Medulla oblongata (tissue), 1 donor: ENCODE measurements around the gene AMOTL2.

Source experiments
- DNase-seq: peaks from one replicate; pipeline ENCODE4 v3.0.0-alpha.2; 2015; ENCODE audit errors: extremely low spot score

AMOTL2 gene

DNA sequence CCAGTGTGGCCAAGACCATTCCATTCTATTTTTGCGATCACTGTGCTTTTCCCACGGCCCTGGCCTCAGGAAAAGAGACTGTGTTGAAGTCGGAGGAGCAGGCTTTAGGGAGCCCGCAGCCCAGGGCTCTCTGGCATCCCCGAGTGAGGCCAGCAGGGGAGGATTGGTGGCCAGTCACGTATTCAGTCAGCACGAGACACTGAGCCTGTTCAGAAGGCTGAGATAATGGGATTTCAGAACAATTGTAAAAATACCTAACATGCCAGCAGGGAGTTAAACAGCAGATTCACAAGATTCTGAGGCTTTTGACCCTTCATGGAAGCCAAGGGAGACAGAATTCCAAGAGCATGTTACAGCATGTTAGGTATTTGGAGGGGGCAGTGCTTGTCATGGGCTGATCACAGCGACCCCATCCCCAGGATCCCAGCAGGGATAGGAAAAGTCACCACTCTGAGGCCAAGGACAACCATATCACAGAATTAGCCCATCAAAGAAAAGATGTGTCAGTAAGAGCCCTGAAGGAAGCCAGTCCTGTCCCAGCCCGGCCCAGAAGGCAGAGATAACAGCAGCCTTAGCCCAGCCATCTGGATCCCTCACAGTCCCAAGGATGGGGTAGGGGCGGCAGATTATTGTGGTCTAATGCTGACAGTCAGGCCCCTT, 40.6 kb downstream of the AMOTL2 start:
- DNase-seq, result no peak

DNA sequence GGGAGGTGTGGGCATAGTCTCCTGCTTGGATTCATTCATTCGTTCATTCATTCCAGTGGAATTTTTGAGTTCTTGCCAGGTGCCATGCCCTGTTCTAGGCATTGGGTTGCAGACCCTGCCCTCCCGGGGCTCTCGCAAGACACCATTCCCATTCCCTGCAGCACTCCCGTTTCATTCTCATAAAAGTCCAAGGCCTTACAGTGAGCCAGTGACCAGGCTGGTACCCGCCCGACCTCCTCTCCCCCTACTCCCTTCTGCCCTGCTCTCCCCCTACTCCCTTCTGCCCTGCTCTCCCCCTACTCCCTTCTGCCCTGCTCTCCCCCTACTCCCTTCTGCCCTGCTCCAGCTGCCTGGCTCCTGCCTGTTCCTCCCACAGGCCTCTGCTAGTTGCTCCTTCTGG, 41.9 kb downstream of the AMOTL2 start:
- DNase-seq, result no peak

DNA sequence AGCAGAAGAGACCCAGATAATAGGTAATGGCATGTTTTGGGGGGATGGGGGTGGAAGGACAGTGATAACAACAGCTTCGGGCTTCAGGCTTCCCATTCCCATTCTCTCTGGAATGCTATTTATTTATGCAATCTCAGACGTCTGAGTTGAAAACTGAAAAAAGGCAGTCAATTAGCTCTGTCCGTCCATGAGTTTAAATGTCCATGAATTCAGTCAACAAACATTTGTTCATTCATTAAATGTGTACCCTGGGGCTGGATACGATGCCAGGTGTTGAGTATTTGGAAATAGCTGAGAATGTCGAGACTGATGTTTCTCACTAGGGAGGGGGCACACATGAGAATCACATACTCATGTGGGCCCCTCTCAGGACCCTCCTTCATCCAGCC, 42.4 kb downstream of the AMOTL2 start:
- DNase-seq, result no peak

DNA sequence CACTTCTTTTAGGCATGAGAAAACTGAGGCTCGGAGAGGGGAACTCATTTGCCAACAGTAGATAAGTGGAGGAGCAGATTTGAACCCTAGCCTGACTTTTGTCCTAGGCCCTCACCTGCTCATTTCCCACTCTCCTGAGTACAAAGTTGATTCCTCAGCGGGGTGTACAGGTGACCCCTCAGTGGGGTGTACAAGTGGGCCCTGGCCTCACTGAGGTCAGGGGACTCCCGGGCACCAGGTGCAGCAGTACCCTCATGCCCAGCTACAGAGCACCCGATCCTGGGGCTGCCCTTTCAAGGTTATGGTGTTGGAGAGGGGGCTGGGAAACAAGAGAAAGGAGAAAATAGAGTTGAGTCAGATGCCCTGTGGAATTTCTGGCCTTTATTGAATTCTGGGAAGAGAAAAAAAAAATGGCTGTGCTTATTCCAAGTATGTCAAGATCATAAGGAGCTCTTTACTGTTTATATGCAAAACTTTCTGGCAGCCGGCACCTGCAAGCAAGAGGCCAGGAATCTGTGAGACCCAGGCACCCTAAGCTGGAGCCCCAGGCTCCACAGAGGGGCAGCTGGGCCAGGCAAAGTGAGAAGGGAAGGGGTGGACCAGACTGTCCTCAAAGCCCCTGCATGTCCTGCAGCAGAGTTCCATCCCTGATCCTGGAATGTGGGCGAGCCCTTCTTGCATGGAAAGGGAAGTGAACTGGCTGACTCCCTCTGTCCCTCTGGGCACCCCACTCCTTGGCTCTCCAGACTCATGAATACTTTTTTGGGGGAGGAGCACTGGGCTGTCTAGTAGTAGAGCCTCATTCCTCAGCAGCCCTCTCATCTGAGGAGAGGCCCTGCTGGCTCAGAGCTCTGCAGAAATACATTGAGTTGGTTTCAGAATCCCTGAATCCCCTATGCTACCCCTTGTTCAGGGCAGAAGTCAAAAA, 43.1 kb downstream of the AMOTL2 start:
- DNase-seq, result no peak

DNA sequence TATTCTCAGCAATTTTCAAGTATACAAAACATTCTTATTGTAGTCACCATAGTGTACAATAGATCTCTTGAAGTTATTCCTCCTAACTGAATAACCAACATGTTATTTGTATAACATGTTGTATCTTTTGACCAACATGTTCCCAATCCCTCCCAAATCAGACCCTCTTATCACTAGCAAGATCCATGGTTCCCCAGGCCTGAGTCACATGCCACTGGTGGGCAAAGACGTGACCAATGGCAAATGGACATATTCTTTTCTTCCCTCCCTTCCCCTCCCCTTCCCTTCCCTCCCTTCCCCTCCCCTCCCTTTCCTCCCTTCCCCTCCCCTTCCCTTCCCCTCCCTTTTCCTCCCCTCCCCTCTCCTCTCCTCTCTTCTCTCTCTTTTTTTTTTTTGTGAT, 45.4 kb downstream of the AMOTL2 start:
- DNase-seq, result no peak

DNA sequence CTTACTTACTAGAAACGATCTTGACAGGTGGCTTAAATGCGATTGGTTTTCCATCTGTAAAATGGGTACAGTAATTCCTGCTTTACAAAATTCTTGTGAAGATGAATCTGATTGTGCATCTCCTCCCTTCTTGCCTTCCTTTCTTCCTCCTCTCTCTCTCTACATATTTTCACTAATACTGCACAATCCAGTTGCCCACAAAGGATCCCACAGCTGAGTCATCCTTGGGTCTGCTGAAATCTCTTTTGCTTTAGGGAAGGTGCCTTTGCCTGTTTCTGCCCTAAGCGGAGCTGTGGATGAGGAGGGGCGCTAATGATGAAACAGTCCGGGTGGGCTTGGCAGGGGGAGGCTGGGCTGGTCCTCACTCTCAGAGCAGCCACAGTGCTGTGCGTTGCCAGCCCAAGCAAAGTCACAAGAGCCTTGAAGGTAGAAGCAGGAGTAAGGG, 46.1 kb downstream of the AMOTL2 start:
- no peak for DNase-seq

DNA sequence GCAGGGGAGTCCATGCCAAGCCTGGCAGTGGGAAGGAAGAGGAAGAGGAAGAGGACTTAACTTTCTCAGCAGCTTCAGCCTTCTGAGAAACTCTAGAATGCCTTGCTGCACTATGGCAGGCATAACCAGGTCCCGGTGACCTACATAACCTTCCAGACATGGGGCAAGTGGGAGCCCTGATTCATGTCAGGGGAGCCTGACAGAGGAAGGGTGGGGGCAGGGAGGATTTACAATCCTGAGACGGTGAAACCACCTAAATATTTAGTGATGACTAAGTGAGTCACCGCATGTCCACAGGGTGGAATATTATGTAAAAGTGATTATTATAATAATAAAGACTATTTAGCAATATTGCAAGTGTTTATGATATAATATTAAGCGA, 46.7 kb downstream of the AMOTL2 start:
- no peak for DNase-seq

DNA sequence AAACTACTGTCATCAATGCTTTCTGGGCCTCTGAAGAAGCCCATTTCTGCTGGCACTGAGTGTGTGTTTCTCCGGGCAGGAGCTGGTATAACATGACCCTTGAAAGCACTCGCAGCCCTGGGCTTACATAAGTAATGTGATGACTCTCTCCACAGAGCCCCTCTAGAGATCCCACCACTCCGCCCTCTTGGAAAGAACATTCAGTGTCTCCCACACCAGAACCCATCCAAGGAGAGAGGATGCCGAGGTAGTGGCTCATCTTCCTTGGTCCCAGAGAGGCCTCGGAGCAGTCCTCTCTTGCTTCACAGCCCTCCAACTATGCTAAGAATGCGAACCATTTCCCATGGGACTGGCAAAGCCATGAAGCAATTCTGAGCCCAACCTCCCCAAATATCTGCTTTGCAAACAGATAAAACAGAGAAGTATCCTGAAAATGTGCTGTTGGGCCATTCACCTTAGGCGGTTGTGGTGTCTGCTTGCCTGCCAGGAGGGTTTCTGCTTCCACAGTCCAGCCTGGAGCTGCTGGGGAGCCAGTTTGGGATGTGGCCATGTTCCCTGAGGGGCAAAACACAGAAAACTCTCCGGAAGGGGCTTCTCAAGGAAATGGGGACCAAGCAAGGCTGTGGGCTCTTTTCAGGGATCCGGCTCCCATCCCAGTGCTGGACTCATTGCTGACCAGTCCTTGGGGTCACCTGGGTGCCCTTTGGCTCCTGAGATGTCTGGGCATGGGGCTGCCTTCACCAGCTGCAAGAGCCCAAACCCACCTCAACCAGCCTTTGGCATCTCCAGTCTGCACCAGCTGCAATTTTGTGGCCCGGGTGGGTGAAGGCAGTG, 47.3 kb downstream of the AMOTL2 start:
- no peak for DNase-seq

DNA sequence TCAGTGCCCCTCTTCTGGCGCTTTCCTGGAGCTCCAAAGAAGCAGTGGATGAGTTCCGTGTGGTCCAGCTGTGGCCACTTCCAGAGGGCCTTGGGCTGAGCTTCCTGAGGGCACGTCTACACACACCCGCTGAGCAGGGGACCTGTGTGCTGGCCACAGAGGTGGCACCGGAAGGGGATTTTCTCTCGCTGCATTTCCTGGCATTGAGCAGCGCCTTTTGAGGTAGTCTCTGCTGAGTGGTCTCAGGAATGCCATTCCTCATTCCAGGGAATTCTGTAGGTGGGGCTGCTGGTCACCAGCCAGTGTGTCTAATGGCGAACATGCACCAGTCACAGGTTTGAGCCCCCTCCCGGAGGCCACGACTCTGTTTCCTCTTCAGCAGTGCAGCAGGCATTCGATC, 48.1 kb downstream of the AMOTL2 start:
- DNase-seq, result no peak

DNA sequence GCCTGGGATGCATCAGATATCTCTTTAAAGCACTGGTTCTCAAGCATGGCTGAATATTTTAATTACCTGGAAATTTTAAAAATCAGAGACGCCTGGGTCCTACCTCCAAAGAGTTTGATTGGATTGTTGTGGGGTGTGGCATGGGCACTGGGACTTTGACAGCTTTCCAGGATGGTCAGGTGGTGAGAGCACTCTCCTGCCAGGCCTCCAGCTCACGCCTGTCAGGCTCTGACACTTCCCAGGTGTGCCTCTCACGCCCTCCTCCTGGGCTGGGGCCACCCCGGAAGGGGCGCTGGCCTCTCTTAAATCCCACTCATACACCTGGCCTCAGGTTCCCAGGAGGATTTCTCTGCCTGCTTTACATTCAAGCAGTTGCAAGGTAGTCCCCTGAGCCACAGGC, 48.5 kb downstream of the AMOTL2 start:
- no peak for DNase-seq

DNA sequence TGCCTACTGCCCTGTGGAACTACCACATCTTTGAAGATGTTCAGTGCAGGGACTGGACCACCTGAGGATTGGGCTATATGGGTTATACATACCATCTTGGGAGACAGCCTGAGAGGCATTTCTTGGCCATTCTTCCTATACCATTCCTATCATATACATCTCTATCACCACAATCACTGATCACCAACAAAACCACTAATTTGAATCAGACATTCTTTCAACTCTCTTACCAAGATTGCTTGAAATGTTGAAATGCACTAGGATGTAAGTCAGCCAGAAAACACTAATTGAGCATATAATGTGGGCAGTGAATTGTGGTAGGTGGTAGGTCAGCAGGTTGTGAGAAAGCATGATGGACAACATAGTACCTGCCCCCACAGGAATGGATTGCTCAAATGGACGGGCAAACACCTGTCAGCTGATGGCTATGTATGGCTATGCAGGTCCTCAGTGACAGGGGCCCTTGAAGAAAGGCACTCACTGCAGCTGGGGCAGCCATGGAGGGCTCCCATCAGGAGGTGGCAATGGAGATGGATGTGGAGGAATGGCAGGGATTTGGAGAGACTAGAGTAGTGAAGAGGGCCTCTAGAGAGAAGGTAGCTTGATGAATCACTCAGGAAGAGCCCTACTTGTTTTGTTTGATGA, 49.1 kb downstream of the AMOTL2 start:
- DNase-seq, result no peak

DNA sequence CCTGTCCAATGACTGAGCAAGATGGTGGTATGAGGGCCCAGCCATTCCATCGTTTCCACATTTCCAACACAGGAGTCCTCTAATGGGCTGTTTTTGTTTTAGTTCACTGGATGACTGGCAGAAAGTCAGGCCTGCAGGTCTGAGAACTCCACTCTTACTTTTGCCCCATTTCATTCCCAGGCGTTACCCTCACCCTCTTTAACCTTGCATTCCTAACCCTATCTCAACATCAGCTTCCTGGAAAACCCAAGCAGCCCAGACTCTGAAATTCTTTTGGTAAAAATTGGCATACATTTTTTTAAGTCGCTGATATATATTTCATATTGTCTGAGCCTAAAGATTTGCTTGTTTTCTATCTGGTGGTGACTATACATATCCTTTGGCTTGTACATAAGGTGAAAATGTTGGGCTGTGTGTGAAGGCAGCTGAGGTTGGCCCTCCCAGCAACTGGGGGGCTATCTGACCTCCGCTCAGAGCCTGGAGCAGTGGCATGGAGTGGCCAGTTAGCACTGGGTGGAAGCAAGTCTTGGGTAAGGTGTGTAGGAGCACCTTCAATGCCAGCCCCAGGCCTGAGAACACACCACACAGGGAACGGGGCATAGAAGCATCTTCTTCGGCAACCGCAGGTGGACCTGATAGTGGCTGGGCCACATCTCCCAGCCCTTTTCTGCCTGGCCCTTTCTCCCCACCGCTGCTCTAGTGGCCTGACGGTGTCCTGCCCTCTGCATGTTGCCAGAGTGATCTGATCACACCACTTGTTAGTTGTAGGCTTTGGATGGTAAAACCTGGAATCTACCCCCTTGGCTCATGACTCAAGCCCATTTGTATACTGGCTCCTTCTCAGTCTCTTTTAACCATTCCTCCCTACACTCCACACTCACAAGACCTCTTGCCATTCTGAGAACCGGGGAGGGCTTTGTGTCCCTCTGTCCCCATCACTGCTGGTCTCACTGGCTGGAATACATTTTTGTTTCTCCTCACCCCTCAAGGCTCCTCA, 50.0 kb downstream of the AMOTL2 start:
- DNase-seq, result no peak

DNA sequence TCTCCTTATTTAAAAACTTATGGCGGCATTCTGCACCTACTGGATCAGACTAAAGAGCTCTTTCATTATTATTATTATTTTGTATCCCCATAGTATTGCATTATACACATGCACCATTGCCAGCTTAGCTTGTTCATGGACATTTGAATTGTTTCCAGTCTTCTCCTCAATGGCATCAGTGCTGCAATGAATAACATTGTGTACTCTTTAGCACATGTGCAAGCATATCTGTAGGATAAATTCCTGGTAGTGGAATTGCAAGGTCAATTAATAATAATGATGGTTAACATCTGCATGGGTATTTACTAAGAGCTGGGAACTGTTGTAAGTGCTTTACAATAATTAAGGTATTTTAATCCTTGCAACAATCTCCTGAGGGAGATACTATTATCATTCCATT, 52.0 kb downstream of the AMOTL2 start:
- DNase-seq, result no peak

DNA sequence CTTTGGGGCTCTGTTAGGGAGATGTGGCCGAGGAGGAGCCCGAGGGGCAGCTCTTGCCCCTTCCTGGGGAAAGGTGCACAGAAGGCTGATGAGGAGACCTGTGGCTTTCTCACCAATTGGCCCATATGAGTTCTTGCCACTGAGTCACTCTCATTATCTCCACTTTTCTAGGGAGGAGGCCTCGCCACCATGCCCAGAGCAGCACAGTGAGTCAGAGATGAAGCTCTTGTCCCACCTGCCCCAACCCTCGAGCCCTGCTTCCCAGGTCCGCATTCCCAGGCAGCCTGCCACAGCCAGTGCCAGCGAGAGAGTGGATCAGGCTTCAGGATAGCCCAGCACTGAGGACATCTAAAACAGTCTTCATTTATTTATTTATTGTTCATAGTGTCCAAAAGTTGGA, 53.5 kb downstream of the AMOTL2 start:
- DNase-seq, result no peak

DNA sequence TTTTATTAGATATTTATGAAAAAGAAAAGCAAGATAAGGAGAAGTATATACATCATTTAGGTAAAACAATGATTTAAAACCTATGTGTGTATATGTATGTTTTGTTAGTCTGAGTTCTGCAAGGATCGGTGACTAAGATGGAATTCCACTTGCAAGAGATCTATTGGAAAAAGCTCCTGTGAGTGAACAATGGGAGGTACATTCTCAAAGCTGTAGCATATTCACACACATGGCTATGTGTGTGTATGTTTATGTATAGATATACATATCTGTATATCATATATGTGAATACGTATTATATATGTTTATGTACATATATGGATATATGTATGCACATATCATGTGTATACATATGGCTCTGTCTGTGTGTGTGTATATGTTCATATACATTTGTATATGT, 54.3 kb downstream of the AMOTL2 start:
- DNase-seq, result no peak

DNA sequence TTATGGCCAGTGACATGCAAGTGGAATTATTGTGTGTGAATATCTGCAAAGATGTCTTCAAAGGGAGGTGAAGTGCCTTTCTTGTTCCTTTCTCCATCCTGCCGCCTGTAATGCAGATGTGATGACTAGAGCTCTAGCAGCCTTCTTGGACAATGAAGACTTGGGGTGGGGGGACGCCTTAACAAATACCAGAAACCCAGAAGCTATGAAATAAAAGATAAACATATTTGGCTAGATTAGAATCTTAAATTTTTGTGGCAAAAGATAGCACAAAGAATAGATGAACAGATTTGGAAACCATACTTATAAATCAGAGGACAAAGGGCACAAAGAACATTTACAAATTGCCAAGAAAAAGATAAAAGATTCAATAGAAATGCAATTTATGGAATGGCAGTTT, 56.1 kb downstream of the AMOTL2 start:
- DNase-seq, result no peak

DNA sequence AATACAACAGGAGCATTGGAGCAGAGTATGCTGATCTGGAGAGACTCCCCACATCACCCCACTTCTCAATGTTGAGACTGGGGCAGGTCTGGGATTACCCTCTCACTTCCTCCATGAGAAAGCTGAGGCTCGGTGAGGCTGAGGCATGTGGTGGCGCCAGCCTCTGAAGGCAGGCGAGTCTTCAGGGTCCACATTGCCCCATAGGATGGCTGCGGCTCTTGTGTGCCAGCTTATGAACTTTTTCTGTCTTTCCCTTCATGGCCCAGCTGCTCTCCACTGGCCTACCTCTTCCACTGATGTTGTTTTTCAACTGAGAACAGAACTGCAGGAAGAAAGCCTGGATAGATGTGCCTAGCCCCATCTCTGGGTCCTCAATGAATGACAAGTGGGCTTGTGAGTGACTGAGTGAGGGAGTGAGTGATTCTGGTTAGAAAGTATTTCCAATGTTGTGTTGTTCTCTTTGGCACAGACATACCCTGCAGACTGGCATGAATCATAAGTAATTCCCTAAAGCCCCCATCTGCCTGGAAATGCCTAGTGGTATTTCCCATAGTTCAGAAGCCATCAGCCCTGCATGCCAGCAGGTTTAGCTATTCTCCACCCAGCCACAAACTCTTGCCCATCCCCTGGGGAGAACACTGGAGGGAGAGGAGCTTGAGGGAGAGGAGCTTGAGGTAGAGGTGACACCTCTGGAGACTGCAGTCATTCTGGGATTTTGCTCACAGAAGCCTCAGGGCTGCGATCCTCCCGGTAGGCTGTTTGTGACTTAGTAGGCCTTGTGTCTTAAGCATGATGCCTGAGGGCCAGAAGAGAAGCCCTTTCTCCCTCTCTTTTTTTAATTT, 56.9 kb downstream of the AMOTL2 start:
- no peak for DNase-seq

DNA sequence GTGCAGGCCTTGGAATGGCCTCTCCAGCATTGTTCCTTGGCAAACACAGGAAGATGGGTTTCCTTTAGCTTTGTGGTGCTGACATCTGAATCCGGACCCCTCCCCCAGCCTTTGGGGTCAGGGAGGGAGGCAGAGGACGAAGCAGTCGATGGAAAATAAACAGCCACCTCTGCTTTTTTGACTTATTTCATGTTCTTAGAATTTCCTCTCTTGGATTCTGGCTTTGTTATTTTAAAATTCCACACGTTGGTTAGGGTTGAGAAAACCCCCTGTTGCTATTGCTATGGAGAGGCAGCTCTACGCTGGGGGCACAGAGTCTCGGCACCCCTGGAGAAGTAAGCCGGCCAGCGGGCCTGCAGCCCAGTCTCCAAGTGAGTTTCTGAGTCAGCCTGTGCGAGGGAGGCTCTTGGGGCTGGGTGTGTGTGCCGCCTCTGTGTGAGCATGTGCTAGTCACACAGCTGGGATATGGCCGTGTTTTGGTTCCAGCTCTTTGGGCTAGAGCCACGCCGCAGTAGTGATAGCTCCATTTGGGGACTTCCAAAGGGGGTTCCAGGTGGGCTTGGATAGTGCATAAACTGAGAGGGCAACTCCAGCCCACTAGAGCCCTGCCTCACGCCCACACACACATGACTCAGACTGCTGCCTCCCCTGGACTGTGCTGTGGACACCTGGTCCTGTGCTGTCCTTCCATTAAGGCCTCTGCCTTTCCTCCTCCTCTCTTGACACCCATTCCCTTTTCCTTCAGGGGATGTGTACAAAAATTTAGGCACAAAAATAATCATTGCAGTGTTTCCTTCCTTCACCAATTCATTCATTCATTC, 58.8 kb downstream of the AMOTL2 start:
- no peak for DNase-seq
